GM19035 (cell line): Measurements from ENCODE around the gene MAPKAP1.
A peak's percentile ranks its signal among the peaks of the same experiment; 100 is the strongest.
"Not testable (repeated sequence)": the region's sequence is repeated elsewhere in the genome, so short reads cannot be mapped to it uniquely, and the experiment has no call there.

Source experiments
- ATAC-seq: cut with Tn5 transposase; IDR thresholded peaks from one replicate; pipeline ENCODE4 v1.9.1; 2021; ENCODE audit not compliant: unreplicated experiment

Gene MAPKAP1

DNA sequence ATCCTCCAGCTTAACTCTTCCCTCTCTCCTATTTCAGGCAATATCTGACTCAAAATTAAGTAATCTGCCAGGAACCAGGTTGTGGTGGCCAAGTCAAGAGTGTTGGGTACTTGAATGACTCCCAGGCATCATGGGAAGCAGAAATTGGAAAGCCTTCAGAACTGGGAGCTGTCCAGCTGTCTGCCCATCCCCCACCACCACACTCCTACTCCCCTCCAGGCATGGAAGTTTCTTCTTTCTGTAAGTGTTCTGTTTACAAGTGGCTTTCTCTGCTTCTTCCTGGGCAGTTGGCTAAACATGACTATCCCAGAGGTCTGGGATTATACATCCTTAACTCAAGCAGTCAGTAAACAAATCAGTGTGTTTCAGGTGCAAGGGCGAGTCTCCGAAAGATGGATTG, 25.6 kb upstream of the MAPKAP1 start:
- no peak for ATAC-seq

DNA sequence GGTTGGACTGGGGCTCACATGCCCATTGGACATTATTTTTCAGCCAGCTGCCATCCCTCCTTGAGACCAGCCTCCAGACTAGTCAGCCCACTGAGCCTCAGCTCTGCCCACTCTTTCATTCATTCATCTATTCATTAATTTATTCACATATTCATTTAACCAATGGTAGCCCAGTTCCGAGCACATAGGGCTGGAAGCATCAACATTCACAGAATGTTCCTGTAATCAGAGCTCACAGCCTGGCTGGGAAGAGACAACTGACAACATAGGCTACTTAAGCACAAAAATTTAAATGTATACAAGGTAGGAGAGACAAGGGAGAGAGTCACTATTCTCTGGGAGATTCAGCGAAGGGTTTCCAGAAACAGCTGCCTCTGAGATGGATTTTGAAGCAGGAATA, 23.2 kb upstream of the MAPKAP1 start:
- ATAC-seq: no peak

DNA sequence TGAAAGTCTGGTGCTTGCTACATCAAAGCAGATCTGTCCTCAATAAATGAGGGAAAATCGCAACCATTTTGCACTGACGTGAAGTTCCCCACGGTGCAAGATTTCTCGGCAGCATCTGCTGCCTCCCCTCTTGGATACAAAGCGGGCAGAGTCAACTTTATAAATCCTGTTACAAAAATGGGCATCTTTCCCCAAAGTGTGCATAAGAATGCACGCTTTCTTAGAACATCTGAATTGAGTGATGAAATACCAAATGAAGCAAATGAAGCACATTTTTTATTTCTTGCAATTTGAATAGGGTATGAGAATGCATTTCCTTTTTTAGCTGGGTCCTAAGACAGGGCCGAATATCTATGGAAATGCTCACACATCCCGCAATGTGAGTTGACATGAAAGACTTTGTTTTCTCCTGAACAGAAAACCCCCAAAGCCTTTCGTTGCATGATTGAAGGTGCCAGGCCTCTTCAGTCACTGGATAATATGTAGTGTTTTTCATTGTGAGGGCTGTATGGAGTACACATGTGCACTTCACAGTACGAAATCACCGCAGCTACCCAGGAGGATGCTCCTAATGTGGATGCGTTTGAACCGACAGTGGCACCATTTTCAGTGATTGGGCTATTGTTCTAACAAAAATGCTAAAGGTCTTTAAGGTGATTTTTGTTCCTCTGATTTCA, 19.6 kb upstream of the MAPKAP1 start:
- ATAC-seq: no peak

DNA sequence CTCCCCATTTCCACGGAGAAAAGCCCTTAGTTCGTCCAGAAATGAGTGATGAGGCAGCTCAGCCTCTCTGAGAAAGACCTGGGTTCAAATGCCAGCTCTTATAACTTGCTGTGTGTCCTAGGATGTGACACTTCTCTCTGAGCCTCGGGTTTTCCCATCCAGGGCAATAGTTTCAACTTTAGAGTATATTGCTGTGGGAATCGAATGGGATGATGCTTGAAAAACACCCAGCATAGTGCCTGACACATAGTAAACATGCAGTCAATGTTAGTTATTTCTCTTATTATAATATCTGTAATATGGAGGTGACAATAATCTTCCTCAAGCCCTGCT, 430 bp upstream of the MAPKAP1 start:
- peak; percentile 17 for ATAC-seq

DNA sequence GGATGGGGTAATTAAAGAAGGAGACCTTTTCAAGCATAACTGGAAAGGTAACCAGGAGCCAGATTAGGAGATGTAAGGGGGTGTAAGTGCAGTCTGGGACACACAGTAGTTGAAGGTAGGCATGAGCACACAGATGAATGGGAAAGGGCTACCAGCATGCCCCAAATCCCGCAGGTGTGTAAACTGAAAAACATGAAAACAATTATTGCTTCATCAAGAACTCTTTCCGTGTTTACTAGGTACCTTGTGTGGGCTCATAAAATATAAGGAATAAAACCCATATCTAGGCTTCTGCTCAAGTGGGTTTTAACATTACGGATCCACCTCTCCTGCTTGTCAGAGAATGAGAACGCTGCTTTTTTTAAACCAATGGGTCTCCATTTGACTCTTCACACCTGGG, 1.1 kb downstream of the MAPKAP1 start:
- no peak for ATAC-seq

DNA sequence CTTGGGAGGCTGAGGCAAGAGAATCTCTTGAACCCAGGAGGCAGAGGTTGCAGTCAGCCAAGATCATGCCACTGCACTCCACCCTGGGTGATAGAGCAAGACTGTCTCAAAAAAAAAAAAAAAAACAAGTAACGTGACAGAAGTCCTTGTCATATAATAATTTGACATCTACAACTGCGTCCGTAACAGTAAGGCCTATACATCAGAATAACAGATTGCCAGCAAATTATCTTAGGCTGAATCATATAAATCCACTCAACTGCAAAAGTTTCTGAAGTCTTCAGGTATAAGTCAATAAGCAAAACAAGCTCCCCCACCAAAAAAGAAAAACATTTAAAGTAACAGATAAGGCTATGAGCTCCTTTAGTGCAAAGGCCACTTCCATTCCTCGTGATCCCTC, 3.3 kb downstream of the MAPKAP1 start:
- no peak for ATAC-seq

DNA sequence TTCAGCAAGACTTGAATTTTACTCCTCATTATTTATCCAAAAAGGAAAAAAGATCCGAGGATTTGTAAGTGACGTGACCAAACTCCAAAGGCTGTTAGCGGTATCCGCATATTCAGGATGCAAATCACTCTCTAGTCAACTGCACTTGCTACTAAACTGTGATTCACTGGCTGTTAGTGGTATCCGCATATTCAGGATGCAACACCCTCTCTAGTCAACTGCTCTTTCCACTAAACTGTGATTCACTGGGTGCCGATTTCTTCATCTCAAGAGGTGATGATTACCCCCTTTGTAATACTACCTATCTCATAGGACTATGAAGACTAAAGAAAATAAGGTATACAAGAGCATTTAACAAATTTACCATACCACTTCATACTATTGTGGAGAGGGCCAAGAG, 5.7 kb downstream of the MAPKAP1 start:
- ATAC-seq: no peak

DNA sequence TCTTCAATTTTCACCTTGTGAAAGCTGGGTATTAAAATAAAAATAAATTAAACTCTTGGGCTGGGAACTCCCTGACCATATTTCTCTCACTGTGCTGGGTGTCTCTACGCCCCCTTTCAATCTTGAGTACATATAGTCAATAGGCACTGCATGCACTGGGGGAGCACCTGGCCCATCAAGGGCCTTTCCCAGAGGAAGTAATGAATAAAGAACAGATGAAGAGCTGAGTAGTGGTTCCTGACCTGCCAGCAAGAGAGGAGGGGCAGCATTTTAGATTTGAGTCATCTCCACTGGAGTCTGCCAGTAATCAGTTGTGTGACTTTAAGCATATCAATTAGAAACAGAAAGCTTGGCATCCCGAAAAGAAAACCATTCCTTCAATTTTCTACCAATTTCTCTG, 6.2 kb downstream of the MAPKAP1 start:
- peak; percentile 85 for ATAC-seq

GRCh38 chr9:125699870-125700269, 7.1 kb downstream of the MAPKAP1 start:
- ATAC-seq: no peak

DNA sequence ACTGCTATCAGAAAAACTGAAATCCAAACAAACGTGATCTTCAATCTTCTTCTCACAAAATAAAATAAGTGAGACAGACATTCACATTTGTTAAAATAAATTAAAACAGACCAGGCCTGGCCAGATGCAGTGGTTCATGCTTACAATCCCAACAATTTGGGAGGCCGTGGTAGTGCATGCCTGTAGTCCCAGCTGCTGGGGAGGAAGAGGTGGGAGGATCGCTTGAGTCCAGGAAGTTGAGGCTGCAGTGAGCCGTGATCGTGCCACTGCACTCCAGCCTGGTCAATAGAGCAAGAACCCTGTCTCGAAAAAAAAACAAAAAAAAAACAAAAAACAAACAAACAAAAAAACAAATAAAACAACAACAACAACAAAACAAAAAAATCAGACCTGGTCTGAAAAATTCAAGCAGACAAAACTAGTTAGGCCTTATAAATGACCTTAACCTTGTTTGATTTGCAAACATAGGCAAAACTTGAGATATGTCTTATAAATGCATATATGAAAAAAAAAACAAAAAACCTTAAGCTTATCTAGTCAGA, 10.8 kb downstream of the MAPKAP1 start:
- no peak for ATAC-seq

DNA sequence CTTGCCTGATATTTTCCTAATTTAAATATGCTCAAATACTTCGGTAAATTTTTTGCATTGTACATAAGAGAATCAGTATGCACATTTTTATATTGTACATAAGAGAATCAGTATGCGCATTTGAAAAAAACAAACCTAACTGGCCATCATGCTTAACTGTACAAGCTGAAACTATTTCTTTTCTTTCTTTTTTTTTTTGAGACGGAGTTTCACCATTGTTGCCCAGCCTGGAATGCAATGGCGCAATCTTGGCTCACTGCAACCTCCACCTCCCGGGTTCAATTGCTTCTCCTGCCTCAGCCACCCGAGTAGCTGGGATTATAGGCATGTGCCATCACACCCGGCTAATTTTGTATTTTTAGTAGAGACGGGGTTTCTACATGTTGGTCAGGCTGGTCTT, 11.5 kb downstream of the MAPKAP1 start:
- not testable (repeated sequence) for ATAC-seq

- no peak for ATAC-seq
Observed at GRCh38 chr9:125694478-125694877, 12.5 kb downstream of the MAPKAP1 start.

DNA sequence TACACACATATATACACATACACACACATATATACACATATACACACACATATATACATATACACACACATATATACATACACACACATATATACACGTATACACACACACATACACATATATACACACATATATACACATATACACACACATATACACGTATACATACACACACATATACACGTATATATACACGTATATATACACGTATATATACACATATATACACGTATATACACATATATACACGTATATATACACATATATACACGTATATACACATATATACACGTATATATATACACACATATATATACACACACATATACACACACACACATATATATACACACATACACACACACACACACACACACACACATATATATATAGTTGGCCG, 13.5 kb downstream of the MAPKAP1 start:
- not testable (repeated sequence) for ATAC-seq

GRCh38 chr9:125691869-125692268, 15.1 kb downstream of the MAPKAP1 start:
- ATAC-seq: no peak

DNA sequence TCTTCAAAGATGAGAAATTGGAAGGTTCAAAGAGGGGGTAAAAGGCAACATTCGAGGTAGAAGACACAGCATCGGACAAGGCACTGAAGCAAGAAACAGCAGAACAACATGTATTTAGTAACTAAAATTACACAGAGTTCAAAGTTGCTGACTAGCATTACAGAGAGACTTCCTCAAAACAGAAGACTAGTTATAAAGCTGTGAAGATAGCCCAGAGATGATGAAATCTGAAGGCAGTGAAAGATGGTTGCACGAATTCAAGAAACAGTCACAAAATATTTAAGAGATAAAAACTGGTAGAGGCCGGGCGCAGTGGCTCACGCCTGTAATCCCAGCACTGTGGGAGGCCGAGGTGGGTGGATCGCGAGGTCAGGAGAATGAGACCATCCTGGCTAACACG, 16.3 kb downstream of the MAPKAP1 start:
- ATAC-seq: no peak

GRCh38 chr9:125687163-125687863, 19.7 kb downstream of the MAPKAP1 start:
- ATAC-seq: no peak

DNA sequence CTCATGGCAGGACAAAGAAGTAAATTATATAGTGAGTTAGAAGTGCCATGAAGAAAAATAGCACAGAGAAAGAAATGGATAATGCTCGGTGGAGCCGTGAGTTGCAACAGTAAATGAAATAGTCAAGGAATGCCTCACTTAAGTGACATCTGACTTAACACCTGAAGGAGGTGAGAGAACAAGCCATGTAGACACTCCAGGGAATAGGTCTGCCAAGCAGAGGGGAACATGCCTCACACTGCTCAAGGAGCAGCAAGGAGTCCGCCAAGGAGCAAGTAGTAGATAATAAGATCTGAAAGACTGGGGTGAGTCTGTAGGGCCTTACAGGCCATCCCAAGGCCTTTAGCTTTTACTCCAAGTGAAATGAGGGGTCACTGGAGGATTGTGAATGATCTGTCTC, 21.8 kb downstream of the MAPKAP1 start:
- ATAC-seq: no peak

GRCh38 chr9:125683486-125683885, 23.5 kb downstream of the MAPKAP1 start:
- ATAC-seq: no peak

- no peak for ATAC-seq
Observed at GRCh38 chr9:125682340-125682739, 24.7 kb downstream of the MAPKAP1 start.

DNA sequence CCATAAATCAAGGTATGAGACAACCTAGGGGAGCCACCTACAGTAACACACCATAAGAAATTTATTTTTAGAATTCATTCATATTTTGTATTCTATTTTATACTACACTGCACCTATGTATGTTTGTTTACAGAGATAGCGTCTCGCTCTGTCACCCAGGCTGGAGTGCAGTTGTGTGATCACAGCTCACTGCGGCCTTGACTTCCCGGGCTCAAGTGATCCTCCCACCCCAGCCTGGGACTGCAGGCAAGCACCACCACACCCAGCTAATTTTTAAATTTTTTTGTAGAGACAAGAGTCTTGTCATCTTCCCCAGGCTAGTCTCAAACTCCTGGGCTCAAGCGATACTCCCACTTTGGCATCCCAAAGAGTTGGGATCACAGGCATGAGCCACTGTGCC, 25.4 kb downstream of the MAPKAP1 start:
- no peak for ATAC-seq

- ATAC-seq: no peak
Observed at GRCh38 chr9:125681086-125681622, 25.9 kb downstream of the MAPKAP1 start.

DNA sequence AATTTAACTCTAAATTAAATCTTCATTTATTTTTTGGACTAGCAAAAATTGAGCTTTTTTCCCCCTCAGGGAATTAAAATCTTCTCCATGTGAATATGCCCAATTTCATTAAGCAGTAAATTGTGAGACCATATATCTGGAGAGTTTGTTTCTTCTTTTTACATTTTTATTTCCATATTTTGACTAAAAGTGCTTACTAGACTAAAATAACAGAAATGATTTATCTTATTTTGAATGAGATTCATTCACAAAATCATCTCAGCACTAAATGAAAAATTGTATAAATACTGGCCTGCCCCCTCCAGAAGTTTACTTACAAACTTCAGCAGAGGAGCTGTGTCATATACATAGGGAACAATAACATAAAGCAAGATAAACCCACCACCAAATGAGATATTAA, 26.6 kb downstream of the MAPKAP1 start:
- ATAC-seq: no peak
